HFF-Myc (cell line): ENCODE results near the gene NAT10.

Source experiments
- DNase-seq: peaks from one replicate; pipeline ENCODE4 v3.0.0-alpha.2; 2011; ENCODE audit warnings: low read depth; ENCODE audit errors: extremely low read depth
- H3K4me3 ChIP-seq: replicated peaks from 2 replicates; pipeline ENCODE4 v1.5.1; 2011; ENCODE audit warnings: low read depth, mild to moderate bottlenecking, control low read depth, low read length
- TF ChIP-seq, protein P1 (sequence below): IDR thresholded peaks from 2 replicates; pipeline ENCODE4 v1.5.1; 2012; ENCODE audit warnings: mild to moderate bottlenecking, low read depth, low read length, control low read depth; ENCODE audit errors: missing control alignments

Gene NAT10

DNA sequence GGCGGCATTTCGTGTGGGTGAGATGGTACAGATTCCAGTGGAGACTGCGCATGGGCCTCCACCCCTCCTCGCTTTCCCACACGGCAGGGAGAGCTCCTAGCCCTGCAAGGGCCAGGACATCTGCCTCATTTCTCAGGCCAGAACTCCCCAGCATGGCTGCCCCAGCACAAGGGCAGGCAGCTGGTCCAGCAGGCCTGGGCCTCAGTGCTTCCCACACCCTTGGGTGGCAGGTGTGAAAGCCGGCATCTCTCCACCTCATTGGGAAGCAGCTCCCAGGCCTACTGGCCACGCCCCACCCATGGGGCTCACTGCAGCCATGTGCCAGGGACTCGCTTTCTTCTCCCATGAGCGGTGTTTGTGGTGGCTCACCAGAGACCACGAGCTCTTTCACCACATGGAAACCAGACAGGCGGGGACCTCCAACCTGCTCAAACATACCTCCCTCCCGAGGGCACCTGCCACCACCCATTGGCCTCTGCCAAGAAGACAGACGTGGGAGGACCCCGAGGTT lies 79.1 kb downstream of the NAT10 start:
- TF ChIP-seq, protein P1, sequence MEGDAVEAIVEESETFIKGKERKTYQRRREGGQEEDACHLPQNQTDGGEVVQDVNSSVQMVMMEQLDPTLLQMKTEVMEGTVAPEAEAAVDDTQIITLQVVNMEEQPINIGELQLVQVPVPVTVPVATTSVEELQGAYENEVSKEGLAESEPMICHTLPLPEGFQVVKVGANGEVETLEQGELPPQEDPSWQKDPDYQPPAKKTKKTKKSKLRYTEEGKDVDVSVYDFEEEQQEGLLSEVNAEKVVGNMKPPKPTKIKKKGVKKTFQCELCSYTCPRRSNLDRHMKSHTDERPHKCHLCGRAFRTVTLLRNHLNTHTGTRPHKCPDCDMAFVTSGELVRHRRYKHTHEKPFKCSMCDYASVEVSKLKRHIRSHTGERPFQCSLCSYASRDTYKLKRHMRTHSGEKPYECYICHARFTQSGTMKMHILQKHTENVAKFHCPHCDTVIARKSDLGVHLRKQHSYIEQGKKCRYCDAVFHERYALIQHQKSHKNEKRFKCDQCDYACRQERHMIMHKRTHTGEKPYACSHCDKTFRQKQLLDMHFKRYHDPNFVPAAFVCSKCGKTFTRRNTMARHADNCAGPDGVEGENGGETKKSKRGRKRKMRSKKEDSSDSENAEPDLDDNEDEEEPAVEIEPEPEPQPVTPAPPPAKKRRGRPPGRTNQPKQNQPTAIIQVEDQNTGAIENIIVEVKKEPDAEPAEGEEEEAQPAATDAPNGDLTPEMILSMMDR, result no peak
- DNase-seq, result no peak
- H3K4me3 ChIP-seq, result no peak overlapping the region

DNA sequence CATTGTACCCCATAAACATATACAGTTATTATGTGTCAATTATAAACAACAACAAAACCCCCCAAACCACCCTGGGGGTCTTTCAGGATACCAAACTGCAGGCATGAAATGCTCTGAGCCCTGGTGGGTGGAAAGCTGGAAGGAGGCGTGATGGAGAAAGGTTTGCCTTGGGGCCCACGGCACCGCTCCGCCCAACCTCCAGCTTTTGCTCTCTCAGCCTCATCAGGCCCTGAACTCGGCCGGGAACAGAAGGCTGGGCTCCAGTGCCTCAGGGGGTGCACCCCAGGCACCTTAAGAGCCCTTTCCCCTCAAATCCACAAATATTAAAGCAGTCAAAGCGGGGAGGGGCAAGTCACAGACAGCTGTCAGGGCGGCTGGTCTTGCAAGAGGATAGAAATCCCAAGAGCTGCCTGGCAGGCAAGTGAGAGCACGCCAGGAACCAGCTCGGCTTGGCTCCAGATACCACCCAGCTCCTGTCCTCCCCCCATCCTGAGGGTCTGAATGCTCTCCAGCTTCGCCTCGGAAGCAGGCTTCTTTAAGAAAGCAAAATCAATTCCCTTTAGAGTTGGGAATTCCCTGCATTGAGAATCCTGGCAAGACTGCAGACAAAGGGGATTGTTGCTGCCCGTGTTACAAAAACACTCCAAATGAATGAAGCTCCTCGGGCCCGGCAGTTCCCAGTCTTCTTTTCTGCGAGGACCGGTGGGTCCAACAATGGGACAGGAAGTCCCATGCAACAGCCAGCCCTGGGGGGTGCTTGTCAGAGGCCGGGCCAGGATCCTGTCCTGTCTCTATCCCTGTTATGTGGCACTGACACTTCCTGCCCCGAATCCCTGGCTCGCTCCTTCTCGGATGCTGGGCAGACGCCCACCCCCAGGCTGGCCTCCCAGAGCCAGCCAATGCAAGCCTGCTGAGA lies 80.8 kb downstream of the NAT10 start:
- DNase-seq, result no peak
- no peak overlapping the region for H3K4me3 ChIP-seq
- TF ChIP-seq, protein P1, result no peak

GRCh38 chr11:34188181-34188580 lies 82.8 kb downstream of the NAT10 start:
- DNase-seq, result no peak
- H3K4me3 ChIP-seq, result no peak overlapping the region
- TF ChIP-seq, protein P1, result no peak

GRCh38 chr11:34189191-34189590 lies 83.8 kb downstream of the NAT10 start:
- TF ChIP-seq, protein P1, result no peak
- H3K4me3 ChIP-seq, result no peak overlapping the region
- DNase-seq, result no peak

- no peak overlapping the region for H3K4me3 ChIP-seq
- DNase-seq, result no peak
- TF ChIP-seq, protein P1, result no peak
Measured at GRCh38 chr11:34190192-34191139, 85.0 kb downstream of the NAT10 start.

DNA sequence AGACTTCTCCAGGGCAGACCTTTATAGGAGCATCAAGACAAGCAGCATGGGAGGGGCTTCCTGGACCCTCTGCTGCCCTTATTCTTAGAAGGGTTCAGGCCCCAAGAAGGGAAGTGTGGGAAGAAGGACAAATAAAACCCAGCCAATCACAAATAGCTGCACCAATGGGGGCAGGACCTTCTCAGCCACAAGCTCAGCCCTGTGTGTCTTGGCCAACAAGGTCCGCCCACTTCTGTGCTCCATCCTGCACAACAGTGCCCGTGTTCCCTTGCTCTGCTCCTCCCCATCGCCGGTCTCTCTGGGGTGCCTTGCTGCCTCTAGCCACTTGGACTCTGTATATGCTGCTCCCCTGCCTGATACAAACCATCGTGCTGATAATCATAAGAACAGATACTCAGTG lies 86.1 kb downstream of the NAT10 start:
- DNase-seq, result no peak
- TF ChIP-seq, protein P1, result no peak
- H3K4me3 ChIP-seq, result no peak overlapping the region
